Activated CD4-positive, alpha-beta memory T cell treated with anti-CD3 and anti-CD28 coated beads, Interleukin-2, amount 10 ng/mL, durations not matched to agents 7 days and 5 days (primary cell): ENCODE results near the gene SLC24A4. TPM values are rescaled to one million over a fixed set of nuclear protein-coding genes. Genes with fewer than 3 reads are reported as not detected.
A peak's percentile ranks its signal among the peaks of the same experiment; 100 is the strongest.

ENCODE experiments used
- CTCF ChIA-PET: fragments of 350-600 bp; sonication (Branson Sonifier 250); formaldehyde crosslinking; loops from one replicate; lab custom pipeline; 2021; ENCODE audit warnings: antibody characterized with exemption, inconsistent platforms; lab: Charles Lee
- POLR2A ChIA-PET: fragments of 350-600 bp; sonication (Branson Sonifier 250); formaldehyde crosslinking; loops from one replicate; lab custom pipeline; 2021; ENCODE audit warnings: antibody characterized with exemption; lab: Charles Lee
- DNase-seq: peaks from one replicate; pipeline ENCODE4 v3.0.0-alpha.2; 2020
- H3K27ac Mint-ChIP-seq: one replicate; pipeline ENCODE4 v1.8.0; 2021; ENCODE audit warnings: mild to moderate bottlenecking, mixed read lengths
- H3K27me3 Mint-ChIP-seq: one replicate; pipeline ENCODE4 v1.8.0; 2021; ENCODE audit warnings: mixed read lengths
- H3K36me3 Mint-ChIP-seq: one replicate; pipeline ENCODE4 v1.8.0; 2021; ENCODE audit warnings: low read depth, mixed read lengths
- H3K4me1 Mint-ChIP-seq: one replicate; pipeline ENCODE4 v1.8.0; 2021; ENCODE audit warnings: mixed read lengths
- H3K4me3 Mint-ChIP-seq: one replicate; pipeline ENCODE4 v1.8.0; 2021; ENCODE audit warnings: mild to moderate bottlenecking, mixed read lengths
- H3K9me3 Mint-ChIP-seq: one replicate; pipeline ENCODE4 v1.8.0; 2021; ENCODE audit warnings: mixed read lengths
- total RNA-seq, 2 experiments: library from RNA; stranded (reverse); gene quantifications; one replicate each; pipeline ENCODE4 v1.2.3, GENCODE V29; 2021

The SLC24A4 gene
- total RNA-seq, 2 experiments from 2014 or later: not detected

GRCh38 chr14:92453691-92454090, 130.7 kb downstream of the SLC24A4 start:
- Mint-ChIP-seq H3K36me3 (no peaks in the 10 kb centered on the region), H3K27ac (no peak overlapping the region), H3K9me3 (no peaks in the 10 kb centered on the region), H3K4me3 (no peak overlapping the region), H3K4me1 (no peaks in the 10 kb centered on the region), H3K27me3 (no peaks in the 10 kb centered on the region)
- CTCF ChIA-PET: no interaction called here
- POLR2A ChIA-PET: no interaction called here
- no peak for DNase-seq

GRCh38 chr14:92455231-92455630, 132.3 kb downstream of the SLC24A4 start:
- POLR2A ChIA-PET: no interaction called here
- Mint-ChIP-seq H3K9me3 (no peaks in the 10 kb centered on the region), H3K4me3 (no peak overlapping the region), H3K27ac (no peak overlapping the region), H3K36me3 (no peaks in the 10 kb centered on the region), H3K4me1 (no peaks in the 10 kb centered on the region), H3K27me3 (no peaks in the 10 kb centered on the region)
- CTCF ChIA-PET: no interaction called here
- DNase-seq: no peak

GRCh38 chr14:92456215-92457015, 133.4 kb downstream of the SLC24A4 start:
- no peak overlapping the region for H3K27ac Mint-ChIP-seq
- no peaks in the 10 kb centered on the region for H3K27me3 Mint-ChIP-seq
- POLR2A ChIA-PET: no interaction called here
- CTCF ChIA-PET: no interaction called here
- DNase-seq: peak; percentile 15
- no peak overlapping the region for H3K4me3 Mint-ChIP-seq
- no peaks in the 10 kb centered on the region for H3K9me3 Mint-ChIP-seq
- H3K36me3 Mint-ChIP-seq: no peaks in the 10 kb centered on the region
- peaks cover 6% of the 10 kb centered on the region for H3K4me1 Mint-ChIP-seq

- Mint-ChIP-seq H3K27ac (no peak overlapping the region), H3K4me3 (no peak overlapping the region), H3K9me3 (no peaks in the 10 kb centered on the region), H3K4me1 (peaks cover 11% of the 10 kb centered on the region), H3K27me3 (no peaks in the 10 kb centered on the region), H3K36me3 (no peaks in the 10 kb centered on the region)
- CTCF ChIA-PET: no interaction called here
- no peak for DNase-seq
- POLR2A ChIA-PET: no interaction called here
These were observed 134.1 kb downstream of the SLC24A4 start for GRCh38 chr14:92457016-92457565.

GRCh38 chr14:92458136-92459029, 135.4 kb downstream of the SLC24A4 start:
- Mint-ChIP-seq H3K36me3 (no peaks in the 10 kb centered on the region), H3K27ac (no peak overlapping the region), H3K4me3 (no peak overlapping the region), H3K4me1 (peaks cover 16% of the 10 kb centered on the region), H3K9me3 (no peaks in the 10 kb centered on the region), H3K27me3 (peaks cover 2% of the 10 kb centered on the region)
- no peak for DNase-seq
- ChIA-PET CTCF (interaction anchor here (0.9 kb wide), 1 partner anchor 222 kb away, joined by 3 read pairs; no protein-coding TSS in a partner anchor), POLR2A (no interaction called here)

GRCh38 chr14:92459030-92459949, 136.3 kb downstream of the SLC24A4 start:
- no peaks in the 10 kb centered on the region for H3K36me3 Mint-ChIP-seq

GRCh38 chr14:92459950-92460421, 137.0 kb downstream of the SLC24A4 start:
- H3K4me3 Mint-ChIP-seq: no peak overlapping the region
- H3K4me1 Mint-ChIP-seq: peaks cover 16% of the 10 kb centered on the region
- ChIA-PET POLR2A (no interaction called here), CTCF (no interaction called here)
- peaks cover 2% of the 10 kb centered on the region for H3K27me3 Mint-ChIP-seq
- no peaks in the 10 kb centered on the region for H3K36me3 Mint-ChIP-seq
- no peak overlapping the region for H3K27ac Mint-ChIP-seq
- DNase-seq: no peak
- no peaks in the 10 kb centered on the region for H3K9me3 Mint-ChIP-seq

More at GRCh38 chr14:92459030-92459949, 136.3 kb downstream of the SLC24A4 start:
- no peaks in the 10 kb centered on the region for H3K9me3 Mint-ChIP-seq
- POLR2A ChIA-PET: no interaction called here
- CTCF ChIA-PET: interaction anchor here (0.9 kb wide), 1 partner anchor 221 kb away, joined by 3 read pairs; no protein-coding TSS in a partner anchor
- no peak for DNase-seq
- no peak overlapping the region for H3K4me3 Mint-ChIP-seq
- peaks cover 2% of the 10 kb centered on the region for H3K27me3 Mint-ChIP-seq
- peaks cover 16% of the 10 kb centered on the region for H3K4me1 Mint-ChIP-seq
- H3K27ac Mint-ChIP-seq: no peak overlapping the region

GRCh38 chr14:92460541-92460915, 137.6 kb downstream of the SLC24A4 start:
- Mint-ChIP-seq H3K36me3 (no peaks in the 10 kb centered on the region), H3K27ac (no peak overlapping the region), H3K27me3 (peaks cover 2% of the 10 kb centered on the region), H3K9me3 (no peaks in the 10 kb centered on the region), H3K4me1 (peaks cover 18% of the 10 kb centered on the region), H3K4me3 (no peak overlapping the region)
- CTCF ChIA-PET: no interaction called here
- POLR2A ChIA-PET: interaction anchor here (0.9 kb wide), 1 partner anchor 192 kb away, joined by 3 read pairs; no protein-coding TSS in a partner anchor
- DNase-seq: no peak

- CTCF ChIA-PET: no interaction called here
- Mint-ChIP-seq H3K36me3 (no peaks in the 10 kb centered on the region), H3K27me3 (peaks cover 2% of the 10 kb centered on the region), H3K9me3 (no peaks in the 10 kb centered on the region), H3K27ac (peak overlapping the region; percentile 37), H3K4me1 (peaks cover 23% of the 10 kb centered on the region), H3K4me3 (no peak overlapping the region)
- DNase-seq: no peak
- POLR2A ChIA-PET: interaction anchor here (0.9 kb wide), 1 partner anchor 192 kb away, joined by 3 read pairs; no protein-coding TSS in a partner anchor
These were observed 138.1 kb downstream of the SLC24A4 start for GRCh38 chr14:92460916-92461579.

- peaks cover 25% of the 10 kb centered on the region for H3K4me1 Mint-ChIP-seq
- H3K4me3 Mint-ChIP-seq: no peak overlapping the region
- peaks cover 2% of the 10 kb centered on the region for H3K27me3 Mint-ChIP-seq
- H3K9me3 Mint-ChIP-seq: peaks cover under 1% of the 10 kb centered on the region
- H3K27ac Mint-ChIP-seq: no peak overlapping the region
- DNase-seq: no peak
- ChIA-PET CTCF (no interaction called here), POLR2A (no interaction called here)
- H3K36me3 Mint-ChIP-seq: no peaks in the 10 kb centered on the region
These were observed 138.9 kb downstream of the SLC24A4 start for GRCh38 chr14:92461891-92462290.

- no peak for DNase-seq
- peaks cover 2% of the 10 kb centered on the region for H3K27me3 Mint-ChIP-seq
- ChIA-PET POLR2A (no interaction called here), CTCF (no interaction called here)
- peaks cover 25% of the 10 kb centered on the region for H3K4me1 Mint-ChIP-seq
- no peaks in the 10 kb centered on the region for H3K36me3 Mint-ChIP-seq
- H3K4me3 Mint-ChIP-seq: no peak overlapping the region
- peaks cover 4% of the 10 kb centered on the region for H3K9me3 Mint-ChIP-seq
- no peak overlapping the region for H3K27ac Mint-ChIP-seq
These were observed 139.6 kb downstream of the SLC24A4 start for GRCh38 chr14:92462568-92462967.

- no peak for DNase-seq
- CTCF ChIA-PET: no interaction called here
- Mint-ChIP-seq H3K36me3 (no peaks in the 10 kb centered on the region), H3K4me3 (no peak overlapping the region), H3K27me3 (peaks cover 2% of the 10 kb centered on the region), H3K9me3 (peaks cover 4% of the 10 kb centered on the region), H3K27ac (no peak overlapping the region), H3K4me1 (peaks cover 25% of the 10 kb centered on the region)
- POLR2A ChIA-PET: no interaction called here
These were observed 140.2 kb downstream of the SLC24A4 start for GRCh38 chr14:92463141-92463540.
